Measurements from ENCODE around the gene FIBIN. TPM values are rescaled to one million over a fixed set of nuclear protein-coding genes. Genes with fewer than 3 reads are reported as not detected.

The FIBIN gene
- total RNA-seq, 1 experiment from 2014 or later = 2.6 TPM

DNA sequence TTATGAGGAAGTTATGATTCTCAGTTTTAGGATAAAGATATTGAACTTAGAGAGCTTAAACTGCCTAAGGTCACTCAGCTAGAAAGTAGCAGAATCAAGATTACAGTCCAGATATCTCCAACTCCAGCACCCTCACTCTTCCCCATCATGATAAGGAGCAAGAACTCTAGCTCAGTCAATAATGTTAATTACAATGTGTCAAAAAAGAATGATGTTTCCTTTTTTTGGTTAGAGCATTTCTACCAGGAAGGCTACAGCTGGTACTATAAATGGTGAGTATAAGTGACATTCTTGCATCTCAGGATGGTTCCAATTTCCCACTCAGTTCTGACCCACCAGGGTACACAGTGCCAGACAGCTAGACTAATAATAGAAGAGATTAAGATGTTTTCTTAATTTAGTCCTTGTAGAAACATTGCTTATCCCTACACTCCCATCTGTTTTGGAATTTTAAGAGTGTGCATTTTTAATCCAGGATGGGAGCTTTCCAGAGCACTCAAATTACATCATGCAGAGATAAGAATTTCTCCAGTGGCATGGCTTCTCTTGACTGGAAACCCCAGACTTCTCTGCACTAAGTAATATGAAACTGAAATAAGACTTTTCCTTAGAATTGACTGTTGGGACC lies 25.1 kb downstream of the FIBIN start:
- Histone ChIP-seq H3K4me1 (replicated peaks) (no peaks in the 10 kb centered on the region), H3K4me3 (no peak overlapping the region), H3K36me3 (no peaks in the 10 kb centered on the region), H3K27ac (no peak overlapping the region), H3K27me3 (replicated peaks) (no peaks in the 10 kb centered on the region), H3K9me3 (replicated peaks) (no peaks in the 10 kb centered on the region)
- no peak for DNase-seq (ENCODE audit: low read depth in 1 of 2, low spot score in 2 of 2)

DNA sequence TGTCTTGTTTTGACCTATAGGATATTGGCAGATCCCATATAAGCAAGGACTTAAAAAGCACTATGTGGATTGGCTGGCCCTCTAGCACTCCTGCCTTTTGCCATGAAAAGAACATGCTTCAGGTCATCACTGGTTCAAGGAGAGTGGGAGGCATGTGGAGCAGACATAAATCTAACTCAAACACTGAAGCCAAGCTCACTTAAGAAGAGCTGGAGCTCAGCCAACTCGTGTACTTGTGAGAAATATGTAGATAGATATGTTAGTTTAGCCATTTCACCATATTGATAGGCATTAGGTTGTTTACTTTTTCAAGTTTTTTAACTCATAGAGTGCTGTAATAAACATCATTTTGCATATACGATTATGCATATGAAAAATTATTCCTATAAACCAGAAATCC lies 26.8 kb downstream of the FIBIN start:
- Histone ChIP-seq H3K27me3 (replicated peaks) (no peaks in the 10 kb centered on the region), H3K27ac (no peak overlapping the region), H3K4me3 (no peak overlapping the region), H3K4me1 (replicated peaks) (no peaks in the 10 kb centered on the region), H3K36me3 (no peaks in the 10 kb centered on the region), H3K9me3 (replicated peaks) (no peaks in the 10 kb centered on the region)
- no peak for DNase-seq (ENCODE audit: low read depth in 1 of 2, low spot score in 2 of 2)

DNA sequence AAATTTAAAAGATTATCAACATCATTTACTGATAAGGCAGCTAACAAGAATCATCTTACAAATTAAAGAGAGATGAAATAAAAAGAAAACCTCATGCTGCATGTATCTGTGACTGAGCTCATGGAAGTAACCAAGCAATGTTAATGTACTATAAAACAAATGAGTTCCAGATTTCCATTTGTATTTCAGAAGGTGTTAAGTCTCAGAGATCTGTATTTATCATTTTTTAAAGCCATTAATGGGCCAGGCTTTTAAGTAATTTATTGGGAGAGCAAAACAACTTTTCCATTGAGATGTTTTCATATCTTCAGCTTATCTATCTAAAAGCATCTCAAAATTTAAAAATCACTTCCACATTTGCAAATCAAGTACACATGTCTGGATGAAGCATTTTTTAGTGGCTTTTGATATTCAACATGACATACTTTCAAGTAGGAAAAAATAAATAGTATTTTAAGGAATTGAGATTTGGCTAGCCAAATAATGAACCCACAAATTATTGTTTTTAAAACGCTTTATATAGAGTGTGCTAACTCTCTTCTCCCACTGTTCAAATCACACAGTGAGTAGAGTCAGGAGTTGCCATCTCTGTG lies 28.8 kb downstream of the FIBIN start:
- no peak for DNase-seq (ENCODE audit: low read depth in 1 of 2, low spot score in 2 of 2)
- Histone ChIP-seq H3K4me3 (no peak overlapping the region), H3K27ac (no peak overlapping the region), H3K36me3 (no peaks in the 10 kb centered on the region), H3K9me3 (replicated peaks) (no peaks in the 10 kb centered on the region), H3K27me3 (replicated peaks) (no peaks in the 10 kb centered on the region), H3K4me1 (replicated peaks) (no peaks in the 10 kb centered on the region)

DNA sequence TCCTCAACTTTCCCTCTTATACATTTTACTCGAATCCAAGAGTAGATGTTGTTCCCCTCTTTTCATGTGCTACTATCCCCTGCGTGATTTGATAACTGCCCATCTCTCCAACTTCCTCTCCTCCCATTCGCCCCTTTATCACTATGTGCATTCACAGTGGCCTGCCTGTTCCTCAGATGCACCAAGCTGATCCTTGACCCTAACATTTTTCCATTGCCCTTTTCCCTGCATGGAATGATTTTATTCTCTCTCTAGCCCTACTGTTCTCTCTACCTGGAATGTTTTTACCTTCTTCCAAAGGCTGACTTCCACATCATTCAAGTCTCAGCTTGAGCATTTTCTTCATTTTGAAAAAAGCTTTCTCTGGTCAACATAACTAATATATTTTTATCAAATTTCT lies 31.0 kb downstream of the FIBIN start:
- DNase-seq (ENCODE audit: low read depth in 1 of 2, low spot score in 2 of 2) = no peak
- Histone ChIP-seq H3K9me3 (replicated peaks) (no peaks in the 10 kb centered on the region), H3K27ac (no peak overlapping the region), H3K27me3 (replicated peaks) (no peaks in the 10 kb centered on the region), H3K4me3 (no peak overlapping the region), H3K36me3 (no peaks in the 10 kb centered on the region), H3K4me1 (replicated peaks) (no peaks in the 10 kb centered on the region)

DNA sequence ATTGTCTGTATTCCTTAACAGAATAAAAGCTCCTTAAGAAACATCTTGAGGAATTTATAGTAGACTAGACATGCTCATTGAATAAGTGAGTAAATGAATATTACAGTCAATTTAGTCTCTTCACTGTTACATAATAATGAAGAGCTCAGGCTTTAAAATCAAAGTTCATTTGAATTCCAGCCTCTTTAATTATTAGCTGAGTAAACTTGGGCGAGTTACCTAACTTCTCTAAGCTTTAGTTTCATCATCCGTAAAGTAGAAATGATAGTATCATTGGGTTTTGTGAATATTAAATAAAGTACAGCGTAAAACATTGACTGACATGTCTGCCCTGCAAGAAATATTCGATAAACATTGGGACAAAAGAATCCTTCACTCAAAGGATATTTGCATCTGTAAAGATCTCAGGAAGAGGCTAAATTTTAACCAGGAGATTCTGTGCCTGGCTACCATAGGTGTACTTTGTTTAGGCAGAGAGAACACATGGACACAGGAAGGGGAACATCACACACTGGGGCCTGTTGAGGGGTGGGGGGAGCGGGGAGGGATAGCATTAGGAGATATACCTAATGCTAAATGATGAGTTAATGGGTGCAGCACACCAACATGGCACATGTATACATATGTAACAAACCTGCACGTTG lies 31.5 kb downstream of the FIBIN start:
- H3K4me1 ChIP-seq (replicated peaks) = no peaks in the 10 kb centered on the region
- H3K4me3 ChIP-seq = no peak overlapping the region
- H3K27me3 ChIP-seq (replicated peaks) = no peaks in the 10 kb centered on the region
- no peak for DNase-seq (ENCODE audit: low read depth in 1 of 2, low spot score in 2 of 2)
- H3K27ac ChIP-seq = no peak overlapping the region
- no peaks in the 10 kb centered on the region for H3K9me3 ChIP-seq (replicated peaks)
- no peaks in the 10 kb centered on the region for H3K36me3 ChIP-seq

DNA sequence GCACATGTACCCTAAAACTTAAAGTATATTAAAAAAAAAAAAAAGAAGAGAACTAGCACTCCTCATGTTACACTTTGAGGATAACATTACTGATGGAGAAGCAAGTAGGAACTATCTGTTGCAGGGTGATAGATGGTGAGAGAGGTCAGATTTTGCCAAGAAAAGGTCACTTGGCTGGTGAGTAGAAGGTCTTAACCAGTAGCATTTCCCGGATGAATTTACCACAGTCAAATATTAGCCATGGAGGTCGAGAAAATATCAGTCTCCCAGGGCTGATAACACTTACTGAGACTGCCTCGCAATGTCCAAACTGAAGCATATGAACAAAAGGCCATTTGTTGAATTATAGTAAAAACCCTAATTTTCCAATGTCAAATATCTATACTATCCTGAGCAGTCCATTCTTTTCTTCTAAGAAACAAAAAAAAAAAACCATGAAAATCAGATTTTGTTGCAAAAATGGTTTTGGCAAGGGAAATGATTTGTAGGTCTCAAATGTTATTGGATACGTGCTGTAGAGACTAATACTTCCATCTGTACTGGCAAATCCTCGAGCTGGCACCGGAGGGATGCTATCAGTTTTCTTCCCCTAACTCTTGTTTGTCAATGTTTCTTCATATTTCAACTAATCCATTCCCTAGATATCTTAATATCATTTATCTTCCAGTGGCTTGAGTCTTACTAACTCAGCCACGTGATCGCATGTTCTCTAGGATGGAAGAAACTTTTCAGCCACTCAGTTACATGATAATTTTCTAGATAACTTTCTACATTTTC lies 32.2 kb downstream of the FIBIN start:
- no peak for DNase-seq (ENCODE audit: low read depth in 1 of 2, low spot score in 2 of 2)
- H3K36me3 ChIP-seq = no peaks in the 10 kb centered on the region
- H3K4me1 ChIP-seq (replicated peaks) = no peaks in the 10 kb centered on the region

DNA sequence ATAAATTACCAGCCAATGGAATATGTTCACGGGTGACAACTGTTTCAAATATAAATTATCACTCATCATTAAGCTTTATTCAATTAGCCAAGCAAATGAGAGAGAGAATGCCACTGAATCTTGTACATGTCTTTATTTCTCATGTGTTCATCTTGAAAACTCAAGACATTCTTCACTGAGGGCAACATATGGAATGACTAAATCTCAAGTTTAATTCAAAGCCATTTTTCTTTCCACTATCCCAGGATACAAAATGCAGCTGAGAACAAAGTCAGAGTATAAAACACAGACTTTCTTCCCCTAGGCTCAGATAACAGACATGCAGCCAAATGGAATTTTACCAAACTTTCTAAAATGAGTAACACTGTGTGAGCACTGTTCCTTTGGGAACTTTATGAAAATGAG lies 34.7 kb downstream of the FIBIN start:
- Histone ChIP-seq H3K4me1 (replicated peaks) (no peaks in the 10 kb centered on the region), H3K27me3 (replicated peaks) (no peaks in the 10 kb centered on the region), H3K4me3 (no peak overlapping the region), H3K27ac (no peak overlapping the region), H3K9me3 (replicated peaks) (no peaks in the 10 kb centered on the region), H3K36me3 (no peaks in the 10 kb centered on the region)
- no peak for DNase-seq (ENCODE audit: low read depth in 1 of 2, low spot score in 2 of 2)

More for the DNA sequence above, 32.2 kb downstream of the FIBIN start:
- H3K27ac ChIP-seq = no peak overlapping the region
- H3K9me3 ChIP-seq (replicated peaks) = no peaks in the 10 kb centered on the region
- no peak overlapping the region for H3K4me3 ChIP-seq
- no peaks in the 10 kb centered on the region for H3K27me3 ChIP-seq (replicated peaks)

DNA sequence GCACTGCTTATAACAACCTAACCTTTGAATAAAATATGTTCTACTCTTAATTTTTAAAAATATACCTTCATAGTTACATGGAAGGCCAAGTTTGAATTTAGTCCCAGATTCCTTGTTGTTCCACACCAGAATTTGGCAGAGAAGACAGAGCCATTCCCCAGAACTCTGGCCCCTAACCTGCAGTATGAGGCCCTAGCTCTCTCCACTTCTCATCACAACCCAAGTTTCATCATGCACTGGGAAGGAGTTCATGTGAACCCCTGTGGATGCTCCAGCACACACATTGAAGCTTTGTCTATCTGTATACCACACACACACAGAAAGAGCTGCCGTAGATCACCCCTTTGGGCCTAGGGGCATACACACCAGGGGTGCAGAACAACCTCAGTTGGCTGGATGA lies 36.1 kb downstream of the FIBIN start:
- Histone ChIP-seq H3K27ac (no peak overlapping the region), H3K36me3 (no peaks in the 10 kb centered on the region), H3K4me1 (replicated peaks) (no peaks in the 10 kb centered on the region), H3K4me3 (no peak overlapping the region), H3K27me3 (replicated peaks) (no peaks in the 10 kb centered on the region), H3K9me3 (replicated peaks) (no peaks in the 10 kb centered on the region)
- DNase-seq (ENCODE audit: low read depth in 1 of 2, low spot score in 2 of 2) = no peak

DNA sequence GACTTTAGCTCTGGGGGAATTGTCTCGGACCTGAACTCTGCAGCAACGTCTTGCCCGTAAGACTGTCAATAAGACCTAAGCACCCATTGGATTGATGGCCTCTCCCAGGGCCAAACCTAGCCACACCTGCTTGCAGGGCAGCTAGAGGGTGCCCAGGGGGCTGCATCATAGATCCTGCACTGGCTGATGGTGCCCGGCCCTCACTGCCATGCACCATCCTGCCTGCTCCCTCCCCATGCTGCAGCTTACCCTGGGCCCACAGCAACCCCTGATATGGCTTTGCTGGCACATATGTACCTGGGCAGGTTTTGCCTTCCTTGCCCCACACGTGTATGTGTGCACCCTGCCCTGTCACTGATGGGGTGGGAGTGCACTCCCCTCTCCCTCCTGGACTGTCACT lies 37.8 kb downstream of the FIBIN start:
- no peak overlapping the region for H3K27ac ChIP-seq
- H3K4me1 ChIP-seq (replicated peaks) = no peaks in the 10 kb centered on the region
- H3K4me3 ChIP-seq = no peak overlapping the region
- H3K36me3 ChIP-seq = no peaks in the 10 kb centered on the region
- no peaks in the 10 kb centered on the region for H3K27me3 ChIP-seq (replicated peaks)
- no peak for DNase-seq (ENCODE audit: low read depth in 1 of 2, low spot score in 2 of 2)
- no peaks in the 10 kb centered on the region for H3K9me3 ChIP-seq (replicated peaks)

DNA sequence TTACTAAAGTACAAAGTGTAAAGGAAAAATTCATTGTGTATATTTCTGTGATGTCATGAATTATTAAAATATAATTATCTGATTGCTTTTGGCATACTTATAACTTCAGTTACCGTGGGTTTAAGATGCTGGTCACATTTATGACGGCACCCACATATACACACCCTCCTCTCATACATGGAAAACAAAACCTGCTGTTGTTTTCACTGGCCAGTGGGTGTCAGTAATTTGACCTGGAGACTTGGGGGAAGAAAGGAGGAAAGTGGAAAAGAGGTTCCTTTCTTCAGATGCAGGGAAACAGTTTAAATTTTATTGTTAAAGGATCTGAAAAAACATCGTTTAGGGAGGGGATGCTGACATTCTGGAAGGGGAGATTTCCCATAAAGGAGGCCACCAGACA lies 46.0 kb downstream of the FIBIN start:
- no peaks in the 10 kb centered on the region for H3K4me1 ChIP-seq (replicated peaks)
- no peak for DNase-seq (ENCODE audit: low read depth in 1 of 2, low spot score in 2 of 2)
- no peak overlapping the region for H3K4me3 ChIP-seq
- no peaks in the 10 kb centered on the region for H3K9me3 ChIP-seq (replicated peaks)
- no peak overlapping the region for H3K27ac ChIP-seq
- no peaks in the 10 kb centered on the region for H3K27me3 ChIP-seq (replicated peaks)
- no peaks in the 10 kb centered on the region for H3K36me3 ChIP-seq

DNA sequence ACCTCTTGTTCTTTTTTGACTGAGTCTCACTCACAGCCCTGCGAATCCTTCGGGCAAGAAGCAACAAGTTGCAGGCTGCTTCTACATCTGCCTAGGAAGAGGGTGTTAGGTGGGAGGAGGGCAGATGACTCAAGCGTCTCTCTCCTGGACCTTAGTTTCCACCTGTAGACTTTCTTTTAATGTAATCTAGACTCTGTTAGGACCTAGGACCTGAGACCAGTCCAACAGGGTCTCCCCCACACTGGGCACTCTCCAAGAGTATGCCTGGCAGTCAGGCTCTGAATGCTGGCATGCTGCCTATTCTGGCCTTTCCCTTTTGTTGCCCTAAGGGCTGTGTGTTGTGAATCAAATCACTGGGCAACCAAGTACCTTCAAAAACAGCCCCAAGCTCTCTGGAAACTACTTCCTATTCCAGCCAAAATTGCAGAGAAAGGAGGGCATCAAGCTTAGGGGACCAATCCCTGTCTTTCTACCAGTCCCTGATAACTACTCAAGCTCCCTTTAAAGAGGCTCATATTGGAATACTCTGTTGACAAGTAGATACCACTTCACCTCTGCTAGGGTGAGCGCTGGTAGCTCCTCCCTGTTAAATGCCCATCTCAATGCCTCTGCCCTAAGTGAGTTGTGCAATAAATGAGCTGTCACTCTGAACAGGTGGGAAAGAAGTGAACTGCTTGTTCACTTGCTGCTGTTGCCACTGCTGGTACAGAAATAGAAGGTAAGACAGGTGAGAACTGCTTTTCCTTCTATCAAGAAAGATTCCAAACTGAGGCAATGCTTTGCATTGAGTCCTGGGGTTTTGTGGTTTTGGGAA lies 46.6 kb downstream of the FIBIN start, which contains the start of gene BBOX1:
Gene BBOX1 (plus strand): TSS at position 514 of the 814 bp plus-strand sequence. CDS start 14,616 bp downstream, outside the sequence.
- H3K4me3 ChIP-seq = no peak within 1 kb of the TSS
- no peaks in the 10 kb centered on the region for H3K27me3 ChIP-seq (replicated peaks)
- H3K27ac ChIP-seq = no peak within 1 kb of the TSS

DNA sequence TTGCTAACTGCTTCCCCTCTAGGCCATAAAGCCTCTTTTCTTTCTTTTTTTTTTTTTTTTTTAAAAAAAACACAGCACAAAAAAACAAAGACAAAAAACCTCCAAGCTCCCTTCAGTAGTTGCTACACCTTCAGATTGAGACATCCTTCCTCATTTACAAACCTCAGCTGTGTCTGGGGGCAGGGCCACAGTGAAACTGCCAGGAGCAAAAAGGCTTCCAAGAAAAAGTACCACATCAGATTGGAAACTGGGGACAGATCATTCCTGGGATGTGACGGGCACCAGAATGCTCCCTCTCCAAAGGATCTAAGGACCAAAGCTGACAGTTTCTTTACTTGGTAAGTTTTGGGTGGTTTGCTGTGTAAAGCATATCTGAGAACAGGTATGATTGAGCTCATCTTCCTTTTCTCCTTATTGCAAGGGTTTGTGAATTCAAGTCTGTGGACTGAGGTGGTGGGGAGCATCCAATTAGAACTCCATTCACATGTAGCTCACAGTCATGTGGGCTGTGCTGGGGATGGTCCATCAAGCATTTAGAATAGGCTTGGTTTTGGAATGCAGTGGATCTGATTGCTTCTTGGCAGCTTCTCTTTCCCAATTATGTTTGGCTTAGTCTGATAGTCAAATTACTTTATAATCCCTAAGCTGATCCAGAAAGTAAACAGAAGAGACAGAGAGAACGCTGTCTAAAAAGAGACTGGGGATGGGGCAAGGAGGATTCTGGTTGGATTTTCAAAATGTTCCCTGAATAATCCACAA lies 47.4 kb downstream of the FIBIN start:
- H3K27ac ChIP-seq = no peak overlapping the region
- no peak overlapping the region for H3K4me3 ChIP-seq
- no peaks in the 10 kb centered on the region for H3K27me3 ChIP-seq (replicated peaks)
- H3K4me1 ChIP-seq (replicated peaks) = no peaks in the 10 kb centered on the region
- H3K36me3 ChIP-seq = no peaks in the 10 kb centered on the region
- DNase-seq (ENCODE audit: low read depth in 1 of 2, low spot score in 2 of 2) = no peak
- no peaks in the 10 kb centered on the region for H3K9me3 ChIP-seq (replicated peaks)

More for the DNA sequence above, 46.6 kb downstream of the FIBIN start, which contains the start of gene BBOX1:
- no peak for DNase-seq (ENCODE audit: low read depth in 1 of 2, low spot score in 2 of 2)
- Histone ChIP-seq H3K9me3 (replicated peaks) (no peaks in the 10 kb centered on the region), H3K36me3 (no peaks in the 10 kb centered on the region), H3K4me1 (replicated peaks) (no peaks in the 10 kb centered on the region)
